ENCODE results near the gene CITED4.

GRCh38 chr1:40824591-40825434, 37.4 kb downstream of the CITED4 start:
- TF ChIP-seq CTCF (IDR thresholded peaks at IDR 0.05) (no peak), POLR2A (IDR thresholded peaks at IDR 0.05) (no peak), POLR2AphosphoS5 (IDR thresholded peaks at IDR 0.05) (no peak)

Measured in breast epithelium (tissue), 3 donors.